Neural crest cell (in vitro differentiated cells): ENCODE measurements around the gene RINL. TPM values are rescaled to one million over a fixed set of nuclear protein-coding genes. Genes with fewer than 3 reads are reported as not detected.

Experiments
- DNase-seq: peaks from one replicate; pipeline ENCODE4 v3.0.0; 2021; ENCODE audit warnings: low read depth, mixed read lengths, low spot score
- H3K27ac Mint-ChIP-seq: one replicate; pipeline ENCODE4 v1.8.0; 2021; ENCODE audit warnings: mild to moderate bottlenecking, mixed read lengths; ENCODE audit not compliant: unreplicated experiment
- H3K27me3 Mint-ChIP-seq: 2 replicates; pipeline ENCODE4 v1.8.0; 2021; ENCODE audit warnings: low read depth, mild to moderate bottlenecking, mixed read lengths
- H3K36me3 Mint-ChIP-seq: 2 replicates; pipeline ENCODE4 v1.8.0; 2021; ENCODE audit warnings: low read depth, mild to moderate bottlenecking, mixed read lengths
- H3K4me1 Mint-ChIP-seq: 2 replicates; pipeline ENCODE4 v1.8.0; 2021; ENCODE audit warnings: mixed read lengths
- H3K4me3 Mint-ChIP-seq: one replicate; pipeline ENCODE4 v1.8.0; 2021; ENCODE audit warnings: mild to moderate bottlenecking, mixed read lengths
- H3K9me3 Mint-ChIP-seq: 2 replicates; pipeline ENCODE4 v1.8.0; 2021; ENCODE audit warnings: mixed read lengths
- total RNA-seq: library from RNA; stranded (reverse); gene quantifications from 2 replicates; pipeline ENCODE4 v1.2.1, GENCODE V29; 2021
- TF ChIP-seq, protein P1 (sequence below): fragments of 200-600 bp; sonication (generic); conservative IDR thresholded peaks from 2 replicates; pipeline ENCODE4 v1.5.0; 2021; ENCODE audit warnings: antibody characterized with exemption, mild to moderate bottlenecking

RINL gene
- total RNA-seq, 1 donor from 2014 or later, result 1.4 TPM

GRCh38 chr19:38915329-38916321 lies 37.5 kb upstream of the RINL start:
- peak overlapping the region; percentile 27 for H3K27ac Mint-ChIP-seq
- no peaks in the 10 kb centered on the region for H3K9me3 Mint-ChIP-seq
- no peaks in the 10 kb centered on the region for H3K36me3 Mint-ChIP-seq
- TF ChIP-seq, protein P1, sequence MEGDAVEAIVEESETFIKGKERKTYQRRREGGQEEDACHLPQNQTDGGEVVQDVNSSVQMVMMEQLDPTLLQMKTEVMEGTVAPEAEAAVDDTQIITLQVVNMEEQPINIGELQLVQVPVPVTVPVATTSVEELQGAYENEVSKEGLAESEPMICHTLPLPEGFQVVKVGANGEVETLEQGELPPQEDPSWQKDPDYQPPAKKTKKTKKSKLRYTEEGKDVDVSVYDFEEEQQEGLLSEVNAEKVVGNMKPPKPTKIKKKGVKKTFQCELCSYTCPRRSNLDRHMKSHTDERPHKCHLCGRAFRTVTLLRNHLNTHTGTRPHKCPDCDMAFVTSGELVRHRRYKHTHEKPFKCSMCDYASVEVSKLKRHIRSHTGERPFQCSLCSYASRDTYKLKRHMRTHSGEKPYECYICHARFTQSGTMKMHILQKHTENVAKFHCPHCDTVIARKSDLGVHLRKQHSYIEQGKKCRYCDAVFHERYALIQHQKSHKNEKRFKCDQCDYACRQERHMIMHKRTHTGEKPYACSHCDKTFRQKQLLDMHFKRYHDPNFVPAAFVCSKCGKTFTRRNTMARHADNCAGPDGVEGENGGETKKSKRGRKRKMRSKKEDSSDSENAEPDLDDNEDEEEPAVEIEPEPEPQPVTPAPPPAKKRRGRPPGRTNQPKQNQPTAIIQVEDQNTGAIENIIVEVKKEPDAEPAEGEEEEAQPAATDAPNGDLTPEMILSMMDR, result no peak
- H3K4me1 Mint-ChIP-seq, result no peaks in the 10 kb centered on the region
- no peak for DNase-seq
- H3K27me3 Mint-ChIP-seq, result no peaks in the 10 kb centered on the region
- no peak overlapping the region for H3K4me3 Mint-ChIP-seq

DNA sequence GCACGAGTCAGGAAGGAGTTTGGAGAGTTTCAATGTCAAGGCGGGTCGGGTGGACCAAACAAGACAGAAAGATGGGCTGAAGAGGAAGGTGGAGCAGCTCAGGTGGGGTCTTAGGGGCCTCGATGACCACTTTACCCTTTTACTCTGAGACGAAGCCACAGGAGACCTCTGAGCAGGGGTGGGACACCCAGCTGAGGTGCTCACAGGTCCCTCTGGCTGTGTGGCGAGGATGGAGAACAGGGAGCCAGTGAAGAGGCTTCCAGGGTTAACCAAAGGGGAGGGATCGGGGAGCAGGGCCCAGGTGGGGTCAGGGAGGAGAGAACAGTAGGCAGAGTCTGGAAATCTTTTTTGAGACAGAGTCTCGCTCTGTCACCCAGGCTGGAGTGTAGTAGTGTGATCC lies 35.9 kb upstream of the RINL start:
- peak overlapping the region; percentile 10 for H3K4me3 Mint-ChIP-seq
- H3K27me3 Mint-ChIP-seq, result no peaks in the 10 kb centered on the region
- no peaks in the 10 kb centered on the region for H3K36me3 Mint-ChIP-seq
- no peaks in the 10 kb centered on the region for H3K4me1 Mint-ChIP-seq
- no peak for DNase-seq
- H3K27ac Mint-ChIP-seq, result peak overlapping the region; percentile 81
- TF ChIP-seq, protein P1, result no peak
- H3K9me3 Mint-ChIP-seq, result no peaks in the 10 kb centered on the region

DNA sequence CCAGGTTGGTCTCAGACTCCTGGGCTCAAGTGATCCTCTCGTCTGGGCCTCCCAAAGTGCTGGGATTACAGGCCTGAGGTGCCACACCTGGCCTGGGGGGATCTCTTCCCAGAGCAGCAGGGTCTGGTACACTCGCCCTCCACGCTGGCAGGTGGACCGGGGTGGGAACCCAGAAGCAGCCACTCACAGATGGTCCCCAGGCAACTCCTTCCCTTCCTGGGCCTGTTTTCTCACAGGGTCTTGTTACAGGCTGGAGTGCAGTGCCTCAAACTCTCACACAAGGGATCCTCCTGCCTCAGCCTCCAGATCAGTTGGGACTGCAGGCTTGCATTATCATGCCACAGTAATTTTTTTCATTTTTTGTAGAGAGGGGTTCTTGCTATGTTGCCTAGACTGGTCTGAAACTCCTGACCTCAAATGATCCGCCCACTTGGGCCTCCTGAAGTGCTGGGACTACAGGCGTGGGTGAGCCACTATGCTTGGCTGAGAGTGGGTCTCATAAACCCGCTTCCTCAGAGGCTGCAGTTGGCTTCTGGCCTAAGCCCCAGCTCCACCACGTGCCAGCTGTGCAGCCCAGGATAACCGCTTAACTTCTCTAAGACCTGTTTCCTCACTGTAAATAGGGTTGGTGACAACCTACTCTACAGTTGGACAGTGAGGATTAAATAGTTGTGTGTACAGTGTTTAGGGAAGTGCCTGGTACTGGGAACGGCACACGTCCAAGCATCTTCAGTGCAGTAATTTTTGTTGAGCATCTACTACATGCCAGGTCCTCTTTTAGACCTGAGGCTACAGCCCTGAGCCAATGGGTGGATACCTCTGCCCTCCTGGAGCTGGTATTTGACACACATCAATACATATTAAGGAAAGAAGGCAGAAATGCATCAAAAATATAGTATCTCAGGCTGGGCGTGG lies 34.8 kb upstream of the RINL start:
- peaks cover 1% of the 10 kb centered on the region for H3K36me3 Mint-ChIP-seq
- no peaks in the 10 kb centered on the region for H3K4me1 Mint-ChIP-seq
- no peak overlapping the region for H3K4me3 Mint-ChIP-seq
- no peaks in the 10 kb centered on the region for H3K27me3 Mint-ChIP-seq
- no peak for DNase-seq
- H3K27ac Mint-ChIP-seq, result no peak overlapping the region
- H3K9me3 Mint-ChIP-seq, result no peaks in the 10 kb centered on the region
- TF ChIP-seq, protein P1, result no peak

DNA sequence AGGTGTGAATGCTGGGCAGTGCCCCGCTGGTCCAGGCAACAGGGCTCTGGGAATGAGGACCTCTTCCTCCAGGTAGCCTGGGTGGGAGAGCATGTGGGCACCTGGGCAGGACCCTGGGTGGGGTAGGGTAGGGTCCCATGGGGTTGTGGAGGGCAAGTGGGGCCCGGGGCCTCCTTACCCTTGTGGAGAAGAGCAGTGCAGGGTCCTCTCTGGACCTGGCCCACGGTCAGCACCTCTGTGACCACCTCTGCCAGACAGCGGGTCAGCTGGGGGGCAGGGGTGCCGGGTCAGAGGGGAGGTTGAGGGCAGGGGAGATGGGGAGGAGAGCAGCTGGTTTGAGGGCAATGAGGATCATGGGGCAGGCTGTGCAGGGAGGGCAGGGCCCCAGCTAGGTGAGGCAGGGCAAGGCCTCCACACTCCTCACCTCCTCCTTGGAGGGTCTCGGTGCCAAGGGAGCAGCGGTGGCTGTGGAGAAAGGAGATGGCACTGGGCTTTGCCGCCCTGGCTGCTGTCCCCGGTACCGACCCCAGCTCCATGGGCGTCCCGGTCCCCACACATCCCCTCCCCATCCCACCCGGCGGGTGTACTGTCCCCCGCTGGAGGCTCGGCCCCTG lies 33.4 kb upstream of the RINL start:
- Mint-ChIP-seq H3K27ac (no peak overlapping the region), H3K4me1 (no peaks in the 10 kb centered on the region), H3K9me3 (no peaks in the 10 kb centered on the region), H3K36me3 (peaks cover 6% of the 10 kb centered on the region), H3K4me3 (no peak overlapping the region), H3K27me3 (no peaks in the 10 kb centered on the region)
- no peak for DNase-seq
- TF ChIP-seq, protein P1, result no peak

GRCh38 chr19:38910488-38910887 lies 32.4 kb upstream of the RINL start:
- TF ChIP-seq, protein P1, result no peak
- Mint-ChIP-seq H3K36me3 (peaks cover 6% of the 10 kb centered on the region), H3K4me1 (no peaks in the 10 kb centered on the region), H3K27ac (no peak overlapping the region), H3K4me3 (no peak overlapping the region), H3K9me3 (no peaks in the 10 kb centered on the region), H3K27me3 (no peaks in the 10 kb centered on the region)
- DNase-seq, result no peak
